Measurements from ENCODE around the gene TMEM86A.
A peak's percentile ranks its signal among the peaks of the same experiment; 100 is the strongest.

Gene TMEM86A

GRCh38 chr11:18700375-18700774 is 1.8 kb downstream of the TMEM86A start:
- DNase-seq (ENCODE audit: low spot score), result no peak

- no peak for DNase-seq (ENCODE audit: low spot score)
These were observed 2.3 kb downstream of the TMEM86A start for GRCh38 chr11:18700872-18701271.

GRCh38 chr11:18701614-18702216 is 3.1 kb downstream of the TMEM86A start:
- DNase-seq (ENCODE audit: low spot score), result no peak

GRCh38 chr11:18703001-18703763 is 4.6 kb downstream of the TMEM86A start:
- DNase-seq (ENCODE audit: low spot score), result no peak

- no peak for DNase-seq (ENCODE audit: low spot score)
These were observed 5.6 kb downstream of the TMEM86A start for GRCh38 chr11:18704045-18704645.

- no peak for DNase-seq (ENCODE audit: low spot score)
These were observed 6.1 kb downstream of the TMEM86A start for GRCh38 chr11:18704698-18705097.

- DNase-seq (ENCODE audit: low spot score), result no peak
These were observed 7.2 kb downstream of the TMEM86A start for GRCh38 chr11:18705651-18706281.

- DNase-seq (ENCODE audit: low spot score), result peak; percentile 82
These were observed 8.0 kb downstream of the TMEM86A start for GRCh38 chr11:18706330-18707243.

- DNase-seq (ENCODE audit: low spot score), result no peak
These were observed 9.3 kb downstream of the TMEM86A start for GRCh38 chr11:18707811-18708340.

GRCh38 chr11:18709414-18709813 is 10.8 kb downstream of the TMEM86A start:
- DNase-seq (ENCODE audit: low spot score), result no peak

GRCh38 chr11:18710545-18710944 is 12.0 kb downstream of the TMEM86A start:
- DNase-seq (ENCODE audit: low spot score), result no peak

GRCh38 chr11:18713646-18714442 is 15.3 kb downstream of the TMEM86A start:
- DNase-seq (ENCODE audit: low spot score), result no peak

GRCh38 chr11:18714443-18714780 is 15.8 kb downstream of the TMEM86A start:
- no peak for DNase-seq (ENCODE audit: low spot score)

GRCh38 chr11:18715476-18715875 is 16.9 kb downstream of the TMEM86A start:
- no peak for DNase-seq (ENCODE audit: low spot score)

GRCh38 chr11:18720091-18720807 is 21.7 kb downstream of the TMEM86A start:
- DNase-seq (ENCODE audit: low spot score), result no peak

- DNase-seq (ENCODE audit: low spot score), result peak; percentile 90
These were observed 22.4 kb downstream of the TMEM86A start for GRCh38 chr11:18720808-18721560.

GRCh38 chr11:18721561-18722292 is 23.1 kb downstream of the TMEM86A start:
- peak; percentile 72 for DNase-seq (ENCODE audit: low spot score)

- no peak for DNase-seq (ENCODE audit: low spot score)
These were observed 23.7 kb downstream of the TMEM86A start for GRCh38 chr11:18722293-18722637.

GRCh38 chr11:18723991-18724390 is 25.4 kb downstream of the TMEM86A start:
- no peak for DNase-seq (ENCODE audit: low spot score)
